Stimulated activated CD4-positive, alpha-beta T cell treated with anti-CD3 and anti-CD28 coated beads, Interleukin-15, amount 100 ng/mL, for 48 hours (primary cell): Measurements from ENCODE around the gene SEMA3D.
A peak's percentile ranks its signal among the peaks of the same experiment; 100 is the strongest.

ENCODE experiments used
- DNase-seq, 2 donors: peaks; one replicate each; pipeline ENCODE4 v3.0.0-alpha.2; 2020; ENCODE audit warnings: low read depth in 2 of 2

The SEMA3D gene

GRCh38 chr7:85078181-85078580 lies 108.7 kb downstream of the SEMA3D start:
- no peak for DNase-seq

GRCh38 chr7:85075864-85076263 lies 111.0 kb downstream of the SEMA3D start:
- DNase-seq = no peak

GRCh38 chr7:85074992-85075391 lies 111.9 kb downstream of the SEMA3D start:
- no peak for DNase-seq

- DNase-seq = no peak
These were observed 112.8 kb downstream of the SEMA3D start for GRCh38 chr7:85074016-85074415.

- DNase-seq = no peak
These were observed 115.8 kb downstream of the SEMA3D start for GRCh38 chr7:85070967-85071628.

GRCh38 chr7:85068799-85069198 lies 118.1 kb downstream of the SEMA3D start:
- no peak for DNase-seq

GRCh38 chr7:85067371-85067770 lies 119.5 kb downstream of the SEMA3D start:
- DNase-seq = no peak

- DNase-seq = no peak
These were observed 120.9 kb downstream of the SEMA3D start for GRCh38 chr7:85065888-85066485.

GRCh38 chr7:85065306-85065705 lies 121.5 kb downstream of the SEMA3D start:
- DNase-seq = no peak

GRCh38 chr7:85062651-85063050 lies 124.2 kb downstream of the SEMA3D start:
- no peak for DNase-seq

GRCh38 chr7:85061456-85061855 lies 125.4 kb downstream of the SEMA3D start:
- DNase-seq = no peak

GRCh38 chr7:85060696-85061095 lies 126.2 kb downstream of the SEMA3D start:
- DNase-seq = no peak

GRCh38 chr7:85055906-85056305 lies 130.9 kb downstream of the SEMA3D start:
- DNase-seq = no peak

GRCh38 chr7:85055196-85055595 lies 131.7 kb downstream of the SEMA3D start:
- DNase-seq = no peak

- no peak for DNase-seq
These were observed 132.6 kb downstream of the SEMA3D start for GRCh38 chr7:85054306-85054705.

GRCh38 chr7:85052894-85053293 lies 134.0 kb downstream of the SEMA3D start:
- no peak for DNase-seq

GRCh38 chr7:85052056-85052737 lies 134.7 kb downstream of the SEMA3D start:
- no peak for DNase-seq

- DNase-seq = no peak
These were observed 140.3 kb downstream of the SEMA3D start for GRCh38 chr7:85046534-85046933.

GRCh38 chr7:85041605-85042216 lies 145.1 kb downstream of the SEMA3D start:
- peak in 1 of 2 donors; percentile 11 for DNase-seq

- DNase-seq = no peak
These were observed 147.5 kb downstream of the SEMA3D start for GRCh38 chr7:85039196-85039923.

- no peak for DNase-seq
These were observed 148.4 kb downstream of the SEMA3D start for GRCh38 chr7:85038466-85038865.

- DNase-seq = no peak
These were observed 153.6 kb downstream of the SEMA3D start for GRCh38 chr7:85033263-85033662.
